ENCODE results near the gene MED29. TPM values are rescaled to one million over a fixed set of nuclear protein-coding genes. Genes with fewer than 3 reads are reported as not detected.
A peak's percentile ranks its signal among the peaks of the same experiment; 100 is the strongest.

Gene MED29
- total and polyA plus RNA-seq, 10 of the 15 experiments (the other 5 are each of a cell fraction or from before 2014, with no cell fraction given) = 3.2 to 36.6 (median 22.8) TPM

- TF ChIP-seq SKIL (IDR thresholded peaks at IDR 0.05; ENCODE audit: low read depth, poor library complexity, severe bottlenecking) = peak; percentile 95
- TF ChIP-seq CHD2 (IDR thresholded peaks at IDR 0.05; ENCODE audit: borderline replicate concordance, low read depth, low read length) = peak; percentile 95
- TF ChIP-seq TAF1 (IDR thresholded peaks at IDR 0.05; ENCODE audit: borderline replicate concordance, low read depth, low read length) = no peak
- TF ChIP-seq BACH1 (IDR thresholded peaks at IDR 0.05; ENCODE audit: borderline replicate concordance) = peak; percentile 71
- TF ChIP-seq REST (IDR thresholded peaks at IDR 0.05; ENCODE audit: low read depth, low read length) = 0 out of 2 replicates have a peak, but pooled peaks have one; percentile 15
- peak; percentile 71; the same call in 1 of the 2 replicates for TF ChIP-seq IRF3 (IDR thresholded peaks at IDR 0.05)
- TF ChIP-seq ESRRA (IDR thresholded peaks at IDR 0.05; ENCODE audit: low read length) = peak; percentile 38; the same call in 1 of the 2 replicates
- TF ChIP-seq POLR2AphosphoS5 (IDR thresholded peaks at IDR 0.05; ENCODE audit: low read length) = peak; percentile 96
- TF ChIP-seq MXI1 (IDR thresholded peaks at IDR 0.05; ENCODE audit: low read depth, low read length) = peak; percentile 33; the same call in 1 of the 2 replicates
- no peak for TF ChIP-seq EZH2 (IDR thresholded peaks at IDR 0.05; ENCODE audit: borderline replicate concordance, control insufficient read depth, low read depth, low read length)
- peak; percentile 83 for TF ChIP-seq ZBTB40 (IDR thresholded peaks at IDR 0.05; ENCODE audit: borderline replicate concordance)
- TF ChIP-seq MTA3 (IDR thresholded peaks at IDR 0.05; ENCODE audit: borderline replicate concordance, low read length) = no peak
- TF ChIP-seq NR2C2 (IDR thresholded peaks at IDR 0.05; ENCODE audit: borderline replicate concordance, control insufficient read depth, insufficient read length, low read depth) = no peak
- peak; percentile 95 for TF ChIP-seq RB1 (IDR thresholded peaks at IDR 0.05; ENCODE audit: borderline replicate concordance)
- TF ChIP-seq MAX (IDR thresholded peaks at IDR 0.05; ENCODE audit: low read depth, low read length) = 0 out of 2 replicates have a peak, but pooled peaks have one; percentile 34
- TF ChIP-seq HDAC6 (IDR thresholded peaks at IDR 0.05; ENCODE audit: unreplicated experiment) = no peak
- peak; percentile 16 for TF ChIP-seq NR2C1 (IDR thresholded peaks at IDR 0.05)
Measured at GRCh38 chr19:39412100-39412866, 21.1 kb downstream of the MED29 start, which contains the start of gene PLEKHG2 (continued).

Measured in GM12878 (cell line).